Urinary bladder (tissue), 4 donors: ENCODE data around the gene CDH20. TPM values are rescaled to one million over a fixed set of nuclear protein-coding genes. Genes with fewer than 3 reads are reported as not detected.
A peak's percentile ranks its signal among the peaks of the same experiment; 100 is the strongest.

ENCODE experiments used
- DNase-seq: peaks from one replicate; pipeline ENCODE4 v3.0.0-alpha.2; 2015; ENCODE audit errors: extremely low spot score
- H3K27ac ChIP-seq: one replicate; pipeline ENCODE4 v1.5.1; 2013; ENCODE audit warnings: low read depth, mild to moderate bottlenecking, moderate library complexity
- H3K36me3 ChIP-seq: one replicate; pipeline ENCODE4 v1.6.1; 2013; ENCODE audit warnings: mild to moderate bottlenecking, moderate library complexity; ENCODE audit not compliant: insufficient read depth
- H3K4me1 ChIP-seq: one replicate; pipeline ENCODE4 v1.6.1; 2013; ENCODE audit warnings: mild to moderate bottlenecking, moderate library complexity; ENCODE audit not compliant: insufficient read depth
- H3K4me3 ChIP-seq: one replicate; pipeline ENCODE4 v1.5.1; 2013; ENCODE audit warnings: low read depth, low read length
- WGBS: extraction: QIAGEN DNeasy Blood & Tissue Kit; methylation state at CpG from one replicate; pipeline ENCODE4 v1.1.7; 2013; 5-methylcytosine and 5-hydroxymethylcytosine counted together
- polyA plus RNA-seq: library from polyadenylated mRNA; stranded (reverse); fragments of 200-250 nt; gene quantifications from one replicate; pipeline ENCODE4 v1.2.3, GENCODE V29; 2013
- total RNA-seq: library from RNA; depleted of rRNA; stranded (reverse); fragments of >200 nt; gene quantifications from one replicate; pipeline ENCODE4 v1.2.3, GENCODE V29; 2014
- donor health status: healthy with polysubstance abuse.
- donor health status: healthy.

The CDH20 gene
- 1.1 TPM for total RNA-seq
- 1.1 TPM for polyA plus RNA-seq

- WGBS, result under 1% methylated on average over 32 of the region's 32 CpGs
- no peak for DNase-seq
- peak within 1 kb of the TSS; percentile 3 for H3K4me3 ChIP-seq
- no peak within 1 kb of the TSS for H3K27ac ChIP-seq
- no peaks in the 10 kb centered on the region for H3K4me1 ChIP-seq
- H3K36me3 ChIP-seq, result no peaks in the 10 kb centered on the region
These were observed at the start of gene CDH20 for GRCh38 chr18:61333271-61333745. Gene CDH20 (plus strand): TSS chr18:61333430.

- WGBS, result 67% methylated on average over 4 of the region's 4 CpGs
- Histone ChIP-seq H3K27ac (no peak overlapping the region), H3K4me1 (no peaks in the 10 kb centered on the region), H3K36me3 (no peaks in the 10 kb centered on the region), H3K4me3 (no peak overlapping the region)
- no peak for DNase-seq
These were observed 49.2 kb upstream of the CDH20 start for GRCh38 chr18:61284039-61284438.

GRCh38 chr18:61285777-61286176, 47.5 kb upstream of the CDH20 start:
- H3K4me3 ChIP-seq, result no peak overlapping the region
- H3K27ac ChIP-seq, result no peak overlapping the region
- H3K36me3 ChIP-seq, result no peaks in the 10 kb centered on the region
- 60% methylated on average over 2 of the region's 2 CpGs for WGBS
- H3K4me1 ChIP-seq, result no peaks in the 10 kb centered on the region
- DNase-seq, result no peak

- DNase-seq, result no peak
- Histone ChIP-seq H3K4me3 (no peak overlapping the region), H3K27ac (no peak overlapping the region), H3K4me1 (no peaks in the 10 kb centered on the region), H3K36me3 (no peaks in the 10 kb centered on the region)
- WGBS, result 77% methylated on average over 4 of the region's 4 CpGs
These were observed 46.4 kb upstream of the CDH20 start for GRCh38 chr18:61286867-61287266.

- Histone ChIP-seq H3K4me1 (no peaks in the 10 kb centered on the region), H3K27ac (no peak overlapping the region), H3K36me3 (no peaks in the 10 kb centered on the region), H3K4me3 (no peak overlapping the region)
- no peak for DNase-seq
- 82% methylated on average over 5 of the region's 5 CpGs for WGBS
These were observed 42.6 kb upstream of the CDH20 start for GRCh38 chr18:61290616-61291015.

GRCh38 chr18:61292280-61293035, 40.8 kb upstream of the CDH20 start:
- Histone ChIP-seq H3K27ac (no peak overlapping the region), H3K4me3 (no peak overlapping the region), H3K4me1 (no peaks in the 10 kb centered on the region), H3K36me3 (peaks cover 1% of the 10 kb centered on the region)
- WGBS, result 82% methylated on average over 4 of the region's 4 CpGs
- no peak for DNase-seq

- Histone ChIP-seq H3K4me3 (no peak overlapping the region), H3K36me3 (peaks cover 1% of the 10 kb centered on the region), H3K27ac (no peak overlapping the region), H3K4me1 (no peaks in the 10 kb centered on the region)
- 88% methylated on average over 1 of the region's 1 CpG for WGBS
- no peak for DNase-seq
These were observed 38.1 kb upstream of the CDH20 start for GRCh38 chr18:61295153-61295552.

- H3K4me1 ChIP-seq, result no peaks in the 10 kb centered on the region
- WGBS, result 73% methylated on average over 3 of the region's 3 CpGs
- H3K27ac ChIP-seq, result no peak overlapping the region
- DNase-seq, result no peak
- no peaks in the 10 kb centered on the region for H3K36me3 ChIP-seq
- H3K4me3 ChIP-seq, result no peak overlapping the region
These were observed 25.2 kb upstream of the CDH20 start for GRCh38 chr18:61308004-61308403.

GRCh38 chr18:61308795-61309393, 24.3 kb upstream of the CDH20 start:
- 67% methylated on average over 11 of the region's 11 CpGs for WGBS
- DNase-seq, result no peak
- Histone ChIP-seq H3K36me3 (no peaks in the 10 kb centered on the region), H3K27ac (no peak overlapping the region), H3K4me3 (no peak overlapping the region), H3K4me1 (no peaks in the 10 kb centered on the region)

GRCh38 chr18:61322265-61322873, 10.9 kb upstream of the CDH20 start:
- DNase-seq, result no peak

GRCh38 chr18:61323951-61324350, 9.3 kb upstream of the CDH20 start:
- Histone ChIP-seq H3K4me1 (no peaks in the 10 kb centered on the region), H3K36me3 (no peaks in the 10 kb centered on the region), H3K4me3 (no peak overlapping the region), H3K27ac (no peak overlapping the region)
- WGBS, result 77% methylated on average over 1 of the region's 1 CpG
- DNase-seq, result no peak

More at GRCh38 chr18:61322265-61322873, 10.9 kb upstream of the CDH20 start:
- H3K27ac ChIP-seq, result no peak overlapping the region
- H3K4me1 ChIP-seq, result no peaks in the 10 kb centered on the region
- H3K4me3 ChIP-seq, result no peak overlapping the region
- WGBS, result 13% methylated on average over 9 of the region's 9 CpGs
- H3K36me3 ChIP-seq, result no peaks in the 10 kb centered on the region

- Histone ChIP-seq H3K36me3 (no peaks in the 10 kb centered on the region), H3K4me3 (no peak overlapping the region), H3K4me1 (no peaks in the 10 kb centered on the region), H3K27ac (no peak overlapping the region)
- no peak for DNase-seq
These were observed 6.8 kb upstream of the CDH20 start for GRCh38 chr18:61326407-61326806.

- Histone ChIP-seq H3K27ac (no peak overlapping the region), H3K4me1 (no peaks in the 10 kb centered on the region), H3K36me3 (no peaks in the 10 kb centered on the region), H3K4me3 (no peak overlapping the region)
- 56% methylated on average over 3 of the region's 3 CpGs for WGBS
- no peak for DNase-seq
These were observed 3.8 kb upstream of the CDH20 start for GRCh38 chr18:61329398-61329797.

GRCh38 chr18:61331051-61331450, 2.2 kb upstream of the CDH20 start:
- H3K4me1 ChIP-seq, result no peaks in the 10 kb centered on the region
- H3K4me3 ChIP-seq, result no peak overlapping the region
- no peaks in the 10 kb centered on the region for H3K36me3 ChIP-seq
- no peak for DNase-seq
- WGBS, result 78% methylated on average over 3 of the region's 3 CpGs
- H3K27ac ChIP-seq, result no peak overlapping the region
